NCI-H2227 (cell line): ENCODE measurements around the gene UBE2E2.

Experiments used
- DNase-seq: peaks from one replicate; lab custom pipeline; 2025; ENCODE audit not compliant: unreplicated experiment; lab: John Stamatoyannopoulos, UW

UBE2E2 gene

DNA sequence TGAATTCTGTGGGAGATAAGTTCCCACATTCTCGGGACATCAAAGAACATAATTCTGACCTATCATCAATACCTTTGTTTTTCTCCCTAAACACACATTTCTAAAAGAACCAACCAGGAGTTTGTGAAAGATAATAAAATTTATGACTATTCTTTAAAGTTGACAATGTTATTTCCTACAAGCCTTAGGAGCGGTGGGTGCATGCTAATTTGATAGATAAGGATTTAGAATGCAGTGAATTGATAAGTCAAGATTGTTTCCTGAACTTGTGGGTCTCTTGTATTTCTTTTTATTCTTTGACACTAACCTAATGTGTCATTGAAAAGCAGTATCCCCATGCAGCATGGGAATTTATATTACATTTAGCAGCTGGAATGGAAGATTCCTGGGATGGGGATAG is 10.3 kb upstream of the UBE2E2 start:
- DNase-seq = no peak

GRCh38 chr3:23193831-23194230 is 9.3 kb upstream of the UBE2E2 start:
- no peak for DNase-seq

DNA sequence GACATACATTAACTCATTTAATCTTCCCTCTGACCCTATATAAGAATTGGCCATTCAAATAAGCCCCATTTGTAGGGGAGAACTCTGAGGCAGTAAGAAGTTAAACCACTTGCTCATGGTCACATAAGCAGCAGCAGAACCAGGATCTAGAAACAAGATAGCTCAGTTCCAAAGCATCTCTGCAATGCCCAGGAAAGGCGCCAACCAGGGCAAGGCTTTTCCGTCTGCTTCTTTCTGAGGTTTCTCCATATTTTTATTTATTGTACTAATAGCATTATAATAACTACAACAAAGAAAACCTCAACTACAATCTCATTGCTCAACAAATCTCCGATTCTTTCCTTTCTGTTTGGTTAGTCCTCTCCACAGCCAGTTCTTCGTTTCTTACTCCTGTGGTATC is 4.3 kb upstream of the UBE2E2 start:
- DNase-seq = no peak

GRCh38 chr3:23199649-23200048 is 3.5 kb upstream of the UBE2E2 start:
- DNase-seq = no peak

GRCh38 chr3:23201154-23201838 is 1.8 kb upstream of the UBE2E2 start:
- no peak for DNase-seq

- DNase-seq = peak; percentile 30
These were observed 765 bp upstream of the UBE2E2 start for GRCh38 chr3:23202203-23202920.

- DNase-seq = no peak
These were observed 692 bp downstream of the UBE2E2 start for GRCh38 chr3:23203708-23204330.

- no peak for DNase-seq
These were observed 3.2 kb downstream of the UBE2E2 start for GRCh38 chr3:23206366-23206765.

DNA sequence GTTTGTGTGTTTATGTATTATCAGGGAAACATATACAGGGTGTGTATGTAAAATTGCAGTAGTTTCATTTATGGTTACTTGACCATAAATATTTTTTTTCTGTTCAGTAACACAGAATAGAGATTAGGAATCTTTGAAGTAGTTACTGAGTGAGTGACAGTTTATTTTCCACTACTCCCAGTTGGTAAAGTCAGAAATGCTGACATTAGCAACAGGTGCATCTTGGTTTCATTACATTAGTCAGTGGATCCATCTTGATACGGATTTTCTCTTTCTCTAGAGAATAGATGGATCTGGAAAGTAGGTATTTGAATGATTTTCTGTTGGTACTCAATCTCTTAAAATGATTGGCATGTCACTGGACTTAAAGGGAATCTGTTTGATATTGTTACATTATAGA is 6.0 kb downstream of the UBE2E2 start:
- DNase-seq = no peak

GRCh38 chr3:23209747-23210487 is 6.8 kb downstream of the UBE2E2 start:
- DNase-seq = no peak

- DNase-seq = no peak
These were observed 10.7 kb downstream of the UBE2E2 start for GRCh38 chr3:23213813-23214212.

DNA sequence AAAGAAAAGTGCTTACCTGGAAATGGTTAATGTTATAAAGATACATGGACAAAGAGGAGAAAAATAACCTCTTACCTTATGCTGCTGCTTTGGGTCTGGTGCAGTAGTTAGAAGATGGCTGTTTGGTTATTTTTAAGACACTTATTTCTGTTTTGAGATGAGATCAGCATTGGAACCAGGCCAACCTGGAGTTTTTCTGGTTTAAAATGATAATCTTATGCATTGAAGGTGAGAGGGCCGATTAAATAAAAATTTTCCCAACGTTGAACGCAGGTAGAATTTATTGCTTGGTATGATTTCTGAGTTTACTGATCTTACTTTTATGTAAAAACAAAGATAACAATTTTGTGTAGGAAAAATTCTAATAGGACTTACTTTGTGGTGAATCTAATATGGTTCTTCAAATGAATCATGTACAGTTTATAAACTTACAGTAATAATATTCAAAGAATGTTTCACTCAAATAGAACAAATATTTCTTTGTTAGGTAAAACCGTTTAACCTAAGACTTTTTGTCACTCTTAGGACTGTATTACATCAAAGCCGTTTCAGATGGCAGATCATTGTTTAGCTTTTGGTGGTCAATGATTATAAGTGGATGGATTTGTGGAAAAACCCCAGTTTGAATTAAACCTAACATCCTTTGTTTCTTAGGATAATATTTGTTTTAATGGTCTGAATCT is 14.9 kb downstream of the UBE2E2 start:
- no peak for DNase-seq

DNA sequence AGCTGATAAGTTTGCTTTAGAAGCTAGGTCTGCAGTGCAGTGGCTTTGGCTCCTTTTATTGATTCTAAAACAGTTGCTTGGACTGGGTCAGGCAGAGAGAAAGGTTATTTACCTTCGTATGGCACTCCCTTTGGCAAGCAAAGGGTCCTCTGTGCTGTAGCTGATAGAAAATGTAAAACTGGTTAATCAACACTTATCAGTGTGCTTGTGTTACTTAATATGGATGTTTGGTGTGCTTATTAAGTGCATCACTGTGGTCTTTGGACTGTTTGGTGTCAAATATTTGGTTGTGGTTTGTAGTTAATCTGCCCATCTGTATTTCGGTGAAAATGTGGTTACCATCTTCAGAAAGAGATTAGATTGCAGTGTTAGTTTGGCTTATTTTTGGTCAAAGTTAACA is 16.0 kb downstream of the UBE2E2 start:
- no peak for DNase-seq

- DNase-seq = no peak
These were observed 16.4 kb downstream of the UBE2E2 start for GRCh38 chr3:23219552-23219951.

GRCh38 chr3:23221136-23221535 is 18.0 kb downstream of the UBE2E2 start:
- no peak for DNase-seq

- DNase-seq = no peak
These were observed 28.9 kb downstream of the UBE2E2 start for GRCh38 chr3:23232016-23232415.

GRCh38 chr3:23232854-23233253 is 29.7 kb downstream of the UBE2E2 start:
- DNase-seq = no peak

DNA sequence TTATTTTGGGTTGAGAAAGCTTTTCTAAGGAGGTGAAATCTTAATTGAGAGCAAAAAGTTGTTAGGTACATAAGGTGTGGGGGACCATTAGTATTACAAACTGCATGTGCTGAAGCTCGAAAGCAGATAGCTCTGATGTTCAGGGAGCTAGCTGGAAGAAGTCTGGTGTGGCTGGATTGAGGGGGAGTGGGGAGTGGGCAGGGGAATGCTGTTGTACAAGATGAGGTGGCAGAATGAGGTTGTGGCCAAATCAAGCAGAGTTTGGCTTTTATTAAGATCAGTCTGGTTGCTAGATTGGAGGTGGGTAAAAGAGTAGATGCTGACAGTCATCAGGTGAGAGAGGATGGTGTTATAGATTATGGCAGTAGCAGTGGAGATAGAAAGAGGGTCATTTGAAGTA is 32.1 kb downstream of the UBE2E2 start:
- DNase-seq = no peak

DNA sequence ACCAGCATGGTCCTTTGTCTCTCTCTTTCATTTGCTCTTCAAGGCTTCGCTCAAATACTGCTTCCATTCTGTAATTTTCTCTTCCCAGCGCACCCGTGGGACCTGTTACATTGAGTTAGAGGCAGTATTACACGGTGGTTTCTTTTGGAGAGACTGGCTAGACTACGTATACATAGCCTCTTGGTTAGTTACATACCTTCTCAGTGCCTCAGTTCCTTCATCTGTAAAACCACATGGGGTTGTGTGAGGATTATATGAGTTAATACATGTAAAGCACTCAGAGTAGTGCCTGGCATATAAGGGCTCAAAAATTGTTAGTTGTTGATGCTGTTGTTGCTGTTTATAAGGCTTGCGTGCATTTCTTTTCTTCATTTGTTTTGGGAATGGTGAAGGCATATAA is 33.8 kb downstream of the UBE2E2 start:
- DNase-seq = no peak

DNA sequence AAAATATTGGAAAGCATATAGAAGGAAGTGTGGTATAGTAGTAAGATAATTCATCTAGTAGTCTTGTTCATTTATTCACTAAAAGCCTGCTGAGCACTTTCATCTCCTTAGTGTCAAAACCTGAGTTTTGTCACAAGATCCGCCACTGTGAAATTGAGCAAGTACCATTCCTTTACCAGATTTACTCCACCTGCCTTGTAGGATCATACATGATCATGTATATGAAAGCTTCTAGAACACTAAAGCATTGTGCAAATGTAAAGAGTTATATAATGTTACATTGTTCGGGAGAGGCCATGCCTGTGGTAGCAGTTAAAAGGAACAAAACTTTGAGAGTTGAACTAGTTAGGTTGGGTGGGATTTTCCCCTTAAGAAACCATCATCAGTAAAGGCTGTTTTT is 35.0 kb downstream of the UBE2E2 start:
- no peak for DNase-seq

DNA sequence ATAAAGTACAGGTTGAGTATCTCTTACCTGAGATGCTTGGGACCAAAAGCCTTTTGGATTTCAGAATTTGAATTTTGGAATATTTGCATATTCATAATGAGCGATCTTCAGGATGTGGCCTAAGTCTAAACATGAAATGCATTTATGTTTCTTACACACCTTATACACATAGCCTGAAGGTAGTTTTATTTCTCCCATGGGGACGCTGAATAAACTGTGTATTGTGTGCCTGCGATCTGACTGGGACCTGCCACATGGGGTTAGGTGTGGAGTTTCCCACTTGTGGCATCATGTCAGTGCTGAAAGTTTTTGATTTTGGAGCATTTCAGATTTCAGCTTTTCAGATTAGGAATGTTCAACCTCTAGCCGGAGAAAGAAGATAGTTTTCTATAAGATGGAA is 35.5 kb downstream of the UBE2E2 start:
- no peak for DNase-seq
